GM19452 (cell line): ENCODE results near the gene LRRFIP2.
A peak's percentile ranks its signal among the peaks of the same experiment; 100 is the strongest.
"Not testable (repeated sequence)": the region's sequence is repeated elsewhere in the genome, so short reads cannot be mapped to it uniquely, and the experiment has no call there.

Source experiments
- ATAC-seq: cut with Tn5 transposase; IDR thresholded peaks from one replicate; pipeline ENCODE4 v1.9.1; 2021; ENCODE audit not compliant: unreplicated experiment

The LRRFIP2 gene

GRCh38 chr3:37189109-37189508 lies 14.7 kb upstream of the LRRFIP2 start:
- ATAC-seq: no peak

- no peak for ATAC-seq
These were observed 9.6 kb upstream of the LRRFIP2 start for GRCh38 chr3:37183976-37184375.

DNA sequence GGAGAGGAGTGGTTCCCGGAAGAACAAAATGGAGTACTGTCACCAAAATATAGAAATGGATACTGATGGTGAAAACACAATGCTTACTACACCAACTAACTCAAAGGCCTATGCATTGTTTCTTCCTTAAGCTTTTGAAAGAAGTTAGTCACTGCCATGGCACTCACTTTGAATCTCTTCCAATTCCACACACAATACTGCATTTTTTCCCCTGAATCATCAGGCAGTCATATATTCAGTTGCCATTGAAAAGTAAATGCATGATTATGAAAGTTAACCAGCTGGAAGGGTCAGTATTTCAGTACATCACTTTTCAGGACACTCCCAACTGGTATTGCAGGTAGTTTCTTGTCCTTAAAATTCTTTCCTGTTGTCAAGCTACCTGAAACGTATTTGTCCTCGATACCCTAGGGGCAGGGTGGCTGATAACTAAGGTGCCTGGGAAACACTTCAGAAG lies 9.0 kb upstream of the LRRFIP2 start:
- ATAC-seq: no peak

- ATAC-seq: no peak
These were observed 8.4 kb upstream of the LRRFIP2 start for GRCh38 chr3:37182816-37183215.

DNA sequence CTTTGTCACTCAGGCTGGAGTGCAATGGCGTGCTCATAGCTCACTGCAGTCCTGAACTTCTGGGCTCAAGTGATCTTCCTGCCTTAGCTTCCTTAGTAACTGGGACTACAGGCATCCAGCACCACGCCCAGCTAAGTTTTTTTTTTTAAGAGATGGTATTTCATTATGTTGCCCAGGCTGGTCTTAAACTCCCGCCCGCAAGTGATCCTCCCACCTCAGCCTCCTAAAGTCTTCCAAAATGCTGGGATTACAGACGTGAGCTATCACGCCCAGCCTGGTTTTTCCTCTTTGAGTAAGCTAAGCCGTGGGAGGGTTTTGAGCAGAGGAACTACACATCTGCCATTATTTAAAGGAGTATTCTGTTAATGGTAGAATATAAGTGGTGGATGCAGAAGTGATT lies 7.4 kb upstream of the LRRFIP2 start:
- ATAC-seq: no peak

GRCh38 chr3:37179144-37179967 lies 5.0 kb upstream of the LRRFIP2 start:
- no peak for ATAC-seq

DNA sequence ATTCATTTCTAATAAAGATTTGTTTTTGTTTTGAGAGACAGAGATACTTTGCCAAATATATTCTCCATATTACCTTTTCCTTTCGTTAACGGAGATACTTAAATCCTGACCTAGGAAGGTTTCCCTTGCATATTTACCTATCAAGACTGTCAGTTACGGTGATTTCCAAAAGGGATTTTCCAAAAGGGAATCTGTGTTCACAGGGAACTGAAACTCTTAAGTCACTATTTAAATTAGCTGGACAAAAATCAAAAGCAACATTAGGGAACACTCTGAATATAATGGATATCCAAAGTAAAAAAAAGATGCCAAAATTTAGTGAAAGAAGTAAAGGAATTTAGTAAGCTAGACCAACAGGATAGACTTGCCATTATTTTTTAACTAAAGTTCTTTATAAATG lies 576 bp downstream of the LRRFIP2 start:
- ATAC-seq: no peak

DNA sequence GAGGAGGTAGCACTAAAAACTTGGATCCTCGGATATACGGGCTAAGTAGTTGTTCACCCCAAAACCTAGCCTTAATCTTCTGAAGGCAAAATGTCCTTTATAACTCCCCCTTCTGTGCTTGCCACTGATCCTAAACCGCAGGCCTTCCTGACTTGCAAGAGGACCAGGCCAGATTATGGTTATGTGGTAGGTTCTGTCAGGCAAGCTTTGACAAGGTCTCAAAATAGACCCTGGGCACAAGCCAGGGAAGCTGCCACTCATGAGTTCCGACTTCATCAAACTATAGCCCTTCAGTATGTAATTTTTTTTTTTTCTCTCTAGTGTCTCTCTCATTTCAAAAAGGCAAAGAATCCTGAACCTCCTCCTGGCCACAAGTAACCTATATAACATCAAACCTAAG lies 3.2 kb downstream of the LRRFIP2 start:
- ATAC-seq: no peak

DNA sequence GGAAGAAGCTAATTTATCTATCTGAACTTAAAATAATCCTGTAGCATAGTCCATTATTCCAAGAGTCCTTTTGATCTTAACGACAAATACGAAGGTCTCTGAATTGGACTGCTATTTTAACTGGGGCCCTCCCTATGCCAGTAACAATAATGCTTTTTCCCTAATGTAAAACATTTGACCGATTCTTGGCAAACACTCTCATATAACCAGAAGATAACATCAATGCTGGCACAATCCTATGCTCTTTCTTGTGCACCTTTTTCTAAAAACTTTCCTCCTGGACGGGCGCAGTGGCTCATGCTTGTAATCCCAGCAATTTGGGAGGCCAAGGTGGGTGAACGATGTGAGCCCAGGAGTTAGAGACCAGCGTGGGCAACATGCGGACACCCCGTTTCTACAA lies 3.9 kb downstream of the LRRFIP2 start:
- no peak for ATAC-seq

DNA sequence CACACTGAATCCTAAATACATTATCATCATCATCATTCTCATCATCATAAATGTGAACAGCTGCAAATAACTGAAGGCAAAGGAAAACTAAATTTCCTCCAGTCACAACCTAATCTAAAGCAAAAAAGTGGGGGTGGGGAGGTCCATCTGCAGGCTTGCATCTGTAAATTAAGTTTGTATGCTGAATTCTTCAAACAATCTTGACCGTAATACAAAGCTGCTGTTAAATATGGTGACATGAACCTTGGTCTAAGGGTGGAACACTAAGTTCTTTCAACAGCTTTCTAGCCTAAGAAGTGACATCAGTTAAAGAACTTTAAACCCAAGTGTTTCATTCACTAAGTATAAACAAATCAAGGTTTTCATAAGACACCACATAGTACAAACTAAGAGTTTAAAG lies 4.3 kb downstream of the LRRFIP2 start:
- no peak for ATAC-seq

GRCh38 chr3:37168896-37169295 lies 5.5 kb downstream of the LRRFIP2 start:
- ATAC-seq: no peak

DNA sequence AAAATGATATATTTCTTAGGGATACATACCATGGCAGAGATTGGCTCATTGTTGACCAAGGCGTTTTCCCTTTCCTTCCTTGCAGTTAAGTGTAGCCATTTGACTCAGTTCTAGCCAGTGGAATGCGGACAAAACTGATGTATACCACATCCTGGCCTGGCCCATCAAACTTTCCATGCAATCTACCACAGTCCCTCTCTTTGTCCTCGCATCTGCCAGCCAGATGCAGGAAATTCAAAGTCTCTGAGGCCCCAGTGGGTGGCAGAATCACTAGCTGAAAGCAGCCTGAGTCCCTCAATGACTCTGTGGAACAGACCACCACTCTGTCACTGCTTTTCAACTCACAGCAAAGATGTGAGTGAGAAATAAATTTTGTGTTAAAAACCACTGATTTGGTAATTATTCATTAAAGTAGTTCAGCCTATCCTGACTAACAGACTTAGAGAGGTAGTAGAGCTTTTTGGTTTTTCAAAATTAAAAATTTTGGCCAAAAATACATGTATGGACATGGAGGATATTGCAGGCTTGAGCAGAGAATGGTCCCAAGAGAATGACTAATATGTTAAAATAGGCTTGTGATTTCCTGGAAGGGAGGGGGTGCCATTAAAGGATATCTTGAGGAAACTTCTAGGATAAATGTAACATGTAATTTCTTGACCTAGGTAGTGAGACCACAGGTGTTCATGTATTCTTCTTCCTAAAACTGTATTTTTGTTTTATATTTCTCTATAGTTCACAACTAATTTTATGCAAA lies 10.9 kb downstream of the LRRFIP2 start:
- no peak for ATAC-seq

DNA sequence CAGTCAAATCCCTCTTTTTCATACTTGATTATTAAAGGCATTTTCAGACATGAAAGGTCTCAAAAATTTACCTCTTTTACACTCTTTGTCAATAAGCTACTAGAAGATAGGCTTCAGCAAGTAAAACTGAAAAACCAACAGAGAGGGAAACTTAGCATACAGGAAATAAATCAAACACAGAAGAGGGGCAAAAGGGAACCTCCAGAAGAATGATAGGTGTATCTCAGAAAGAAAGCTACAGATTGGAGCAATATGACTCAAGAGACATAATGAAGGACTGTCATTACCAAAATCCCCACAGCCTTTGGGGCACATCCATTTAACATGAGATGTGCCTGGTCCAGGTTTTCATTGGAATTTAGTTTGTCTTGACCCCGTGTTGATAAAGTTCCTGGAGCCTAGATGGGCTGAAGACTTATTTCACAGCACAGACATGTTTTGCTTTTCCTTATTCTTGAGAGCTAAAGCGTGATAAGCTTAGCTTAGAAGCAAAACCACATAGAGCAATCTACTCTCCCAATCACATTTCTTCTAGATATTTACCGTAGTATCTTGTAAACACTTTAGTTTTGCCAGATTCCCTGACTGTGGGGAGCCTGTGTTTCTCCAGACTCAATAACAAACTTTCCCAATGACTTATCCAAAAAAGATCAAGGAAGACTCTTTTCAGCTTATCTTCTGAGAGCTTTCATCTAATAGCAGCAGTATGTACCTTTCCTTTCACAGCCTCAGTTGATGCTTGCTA lies 11.7 kb downstream of the LRRFIP2 start:
- peak; percentile 75 for ATAC-seq

DNA sequence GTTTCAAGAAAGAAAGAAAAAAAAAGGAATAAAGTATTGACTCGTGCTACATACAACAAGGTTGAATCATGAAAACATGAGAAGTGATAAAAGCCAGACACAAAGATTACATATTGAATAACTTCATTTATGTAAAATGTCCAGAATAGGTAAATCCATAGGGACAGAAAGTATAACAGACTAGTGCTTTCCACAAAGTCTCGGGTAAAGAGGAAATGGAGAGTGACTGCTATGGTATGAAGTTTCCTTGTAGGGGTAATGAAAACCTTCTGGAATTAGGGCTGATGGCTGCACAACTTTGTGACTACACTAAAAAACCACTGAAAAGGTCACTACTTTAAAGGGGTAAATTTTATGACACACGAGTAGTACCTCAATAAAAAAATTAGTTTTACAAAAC lies 13.0 kb downstream of the LRRFIP2 start:
- ATAC-seq: no peak

- ATAC-seq: no peak
These were observed 18.6 kb downstream of the LRRFIP2 start for GRCh38 chr3:37155782-37156181.

DNA sequence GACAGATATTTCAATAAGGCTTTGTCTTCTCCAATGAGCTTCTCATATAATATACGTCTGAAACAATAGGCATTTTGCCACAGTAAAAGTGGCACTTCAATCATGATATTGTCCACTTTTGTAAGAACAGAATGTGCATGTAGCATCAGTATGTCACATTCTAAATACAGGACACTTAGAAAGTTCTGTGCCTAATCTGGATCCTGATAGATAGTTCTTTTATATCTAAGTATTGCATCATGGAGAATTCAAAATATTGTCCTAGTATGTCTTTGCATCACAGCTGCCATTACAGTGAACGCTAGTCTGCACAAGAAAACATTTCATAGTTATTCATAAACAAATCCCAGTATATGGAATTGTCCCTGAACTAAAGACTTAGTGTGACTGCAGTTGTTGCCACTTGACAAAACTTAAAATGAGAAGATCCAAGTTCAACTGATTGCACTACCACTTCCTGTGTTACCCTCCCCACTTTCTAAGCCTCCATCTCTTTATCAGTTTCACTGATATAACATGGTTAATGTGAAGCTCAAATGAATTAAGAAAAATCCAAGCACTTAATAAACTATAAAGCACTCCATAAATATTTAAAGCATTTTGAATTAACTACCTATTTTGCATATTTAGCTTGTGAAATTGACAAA lies 19.6 kb downstream of the LRRFIP2 start:
- no peak for ATAC-seq

DNA sequence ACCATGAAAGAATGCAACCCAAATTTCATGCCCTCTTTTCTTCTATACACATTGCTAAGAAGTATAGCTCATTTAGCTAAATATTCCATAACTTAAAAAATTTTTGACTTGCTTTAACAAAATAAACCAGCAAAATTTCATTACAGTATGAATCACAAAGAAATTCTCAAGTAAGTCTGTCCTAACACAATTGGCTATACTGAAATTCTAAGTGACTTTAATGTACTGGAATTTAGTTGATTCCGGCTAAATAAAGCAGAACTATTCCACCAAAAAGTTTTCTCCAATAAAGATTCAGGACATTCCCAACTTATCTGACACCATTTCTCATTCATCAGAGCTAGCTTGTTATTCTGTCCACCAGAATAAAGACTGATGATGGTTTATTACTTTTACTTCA lies 23.8 kb downstream of the LRRFIP2 start:
- ATAC-seq: no peak

GRCh38 chr3:37149257-37149656 lies 25.1 kb downstream of the LRRFIP2 start:
- no peak for ATAC-seq

DNA sequence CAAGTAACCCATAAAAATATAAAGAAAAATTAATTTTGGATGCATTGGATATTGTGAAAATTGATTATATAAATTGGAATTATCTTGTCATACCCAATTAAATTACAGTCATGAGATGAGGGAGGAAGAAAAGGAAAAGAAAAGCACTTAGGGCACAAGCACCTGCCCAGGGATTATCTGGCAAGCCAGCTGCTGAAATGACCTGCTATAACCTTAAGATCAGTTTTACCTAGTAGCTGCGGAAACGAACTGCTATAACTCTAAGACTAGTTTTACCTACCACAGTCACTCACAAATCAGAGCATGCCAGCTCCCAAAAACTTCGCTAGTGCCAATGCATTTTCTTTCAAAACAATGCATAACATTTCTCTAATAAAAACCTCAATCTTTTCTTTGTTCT lies 26.2 kb downstream of the LRRFIP2 start:
- no peak for ATAC-seq

- ATAC-seq: no peak
These were observed 26.7 kb downstream of the LRRFIP2 start for GRCh38 chr3:37147666-37148065.

GRCh38 chr3:37146927-37147326 lies 27.5 kb downstream of the LRRFIP2 start:
- ATAC-seq: not testable (repeated sequence)
